Activated naive CD4-positive, alpha-beta T cell treated with anti-CD3 and anti-CD28 coated beads, Interleukin-2, amount 10 ng/mL, durations not matched to agents 7 days and 5 days (primary cell): Measurements from ENCODE around the gene RAB6B.

Source experiments
- CTCF ChIA-PET: fragments of 350-600 bp; sonication (Branson Sonifier 250); formaldehyde crosslinking; loops from one replicate; lab custom pipeline; 2021; ENCODE audit warnings: antibody characterized with exemption; lab: Charles Lee
- DNase-seq: peaks from one replicate; pipeline ENCODE4 v3.0.0-alpha.2; 2020
- H3K27ac Mint-ChIP-seq: one replicate; pipeline ENCODE4 v1.8.0; 2021; ENCODE audit warnings: mild to moderate bottlenecking, moderate library complexity, mixed read lengths
- H3K27me3 Mint-ChIP-seq: one replicate; pipeline ENCODE4 v1.8.0; 2021; ENCODE audit warnings: mild to moderate bottlenecking, mixed read lengths
- H3K36me3 Mint-ChIP-seq: one replicate; pipeline ENCODE4 v1.8.0; 2021; ENCODE audit warnings: mixed read lengths
- H3K4me1 Mint-ChIP-seq: one replicate; pipeline ENCODE4 v1.8.0; 2021; ENCODE audit warnings: mixed read lengths
- H3K4me3 Mint-ChIP-seq: one replicate; pipeline ENCODE4 v1.8.0; 2021; ENCODE audit warnings: mild to moderate bottlenecking, moderate library complexity, mixed read lengths
- H3K9me3 Mint-ChIP-seq: one replicate; pipeline ENCODE4 v1.8.0; 2021; ENCODE audit warnings: mixed read lengths

Gene RAB6B

GRCh38 chr3:133895208-133896001, at the start of gene RAB6B:
Gene RAB6B (minus strand): TSS chr3:133895882. CDS start chr3:133895466, 416 bp downstream.
- Mint-ChIP-seq H3K4me1 (peaks cover 4% of the 10 kb centered on the region), H3K36me3 (no peaks in the 10 kb centered on the region), H3K27ac (no peak within 1 kb of the TSS), H3K27me3 (peaks cover 79% of the 10 kb centered on the region), H3K9me3 (no peaks in the 10 kb centered on the region), H3K4me3 (peak within 1 kb of the TSS; percentile 54)
- no peak for DNase-seq
- CTCF ChIA-PET: no interaction called here

DNA sequence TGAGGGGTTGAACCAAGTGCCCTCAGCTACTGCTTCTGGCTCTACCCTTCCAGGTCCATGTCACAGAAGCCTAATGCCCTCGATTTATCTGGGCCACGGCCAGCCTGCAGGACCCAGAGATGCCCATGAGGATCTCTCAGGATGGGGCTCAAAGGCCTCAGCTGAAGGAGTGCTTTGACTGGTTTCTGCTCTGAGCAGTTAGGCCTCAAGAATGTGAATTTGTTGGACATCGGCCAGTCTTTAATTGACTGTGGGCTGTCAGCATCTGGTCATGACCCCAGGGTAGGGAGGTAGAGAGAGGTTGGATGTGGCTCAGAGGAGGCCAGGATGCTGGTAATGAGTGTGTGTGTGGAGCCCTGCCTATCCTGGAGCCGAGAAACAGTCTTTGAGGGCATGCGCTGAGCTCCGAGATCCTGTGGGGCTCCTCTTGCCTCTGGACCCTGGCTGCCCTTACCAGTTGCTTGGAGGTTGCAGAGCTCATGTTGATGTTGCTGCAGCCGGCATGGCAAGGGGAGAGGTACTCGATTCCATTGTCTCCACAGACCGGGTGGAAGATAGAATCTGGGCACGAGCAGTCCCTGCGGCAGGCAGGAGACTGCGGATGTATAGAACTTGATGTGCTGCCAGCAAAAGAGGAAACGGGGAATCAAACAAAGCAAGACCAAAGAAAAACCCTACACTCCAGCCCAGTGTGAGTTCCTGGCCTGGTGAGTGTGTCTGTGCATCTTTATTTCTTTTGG, 49.1 kb upstream of the RAB6B start:
- no peaks in the 10 kb centered on the region for H3K36me3 Mint-ChIP-seq
- H3K4me1 Mint-ChIP-seq: peaks cover 10% of the 10 kb centered on the region
- DNase-seq: no peak
- CTCF ChIA-PET: interaction anchor here (0.7 kb wide), 1 partner anchor 16 kb away, joined by 3 read pairs; no protein-coding TSS in a partner anchor
- H3K9me3 Mint-ChIP-seq: no peaks in the 10 kb centered on the region
- no peak overlapping the region for H3K27ac Mint-ChIP-seq
- peaks cover 29% of the 10 kb centered on the region for H3K27me3 Mint-ChIP-seq
- no peak overlapping the region for H3K4me3 Mint-ChIP-seq

- CTCF ChIA-PET: no interaction called here
- no peak overlapping the region for H3K27ac Mint-ChIP-seq
- peaks cover 30% of the 10 kb centered on the region for H3K27me3 Mint-ChIP-seq
Observed at GRCh38 chr3:133944181-133944580, 48.5 kb upstream of the RAB6B start.

GRCh38 chr3:133943639-133944141, 48.0 kb upstream of the RAB6B start:
- peaks cover 10% of the 10 kb centered on the region for H3K4me1 Mint-ChIP-seq
- H3K27ac Mint-ChIP-seq: no peak overlapping the region
- peaks cover 31% of the 10 kb centered on the region for H3K27me3 Mint-ChIP-seq
- H3K4me3 Mint-ChIP-seq: no peak overlapping the region
- CTCF ChIA-PET: no interaction called here
- no peak for DNase-seq
- no peaks in the 10 kb centered on the region for H3K9me3 Mint-ChIP-seq
- no peaks in the 10 kb centered on the region for H3K36me3 Mint-ChIP-seq

More at GRCh38 chr3:133944181-133944580, 48.5 kb upstream of the RAB6B start:
- Mint-ChIP-seq H3K4me3 (no peak overlapping the region), H3K4me1 (peaks cover 10% of the 10 kb centered on the region), H3K36me3 (no peaks in the 10 kb centered on the region), H3K9me3 (no peaks in the 10 kb centered on the region)
- DNase-seq: no peak

GRCh38 chr3:133943031-133943535, 47.4 kb upstream of the RAB6B start:
- H3K36me3 Mint-ChIP-seq: no peaks in the 10 kb centered on the region
- H3K4me3 Mint-ChIP-seq: no peak overlapping the region
- H3K4me1 Mint-ChIP-seq: peaks cover 10% of the 10 kb centered on the region
- no peak for DNase-seq
- CTCF ChIA-PET: no interaction called here
- H3K9me3 Mint-ChIP-seq: no peaks in the 10 kb centered on the region
- H3K27ac Mint-ChIP-seq: no peak overlapping the region
- H3K27me3 Mint-ChIP-seq: peaks cover 37% of the 10 kb centered on the region

GRCh38 chr3:133941415-133941821, 45.7 kb upstream of the RAB6B start:
- Mint-ChIP-seq H3K4me1 (peaks cover 8% of the 10 kb centered on the region), H3K36me3 (no peaks in the 10 kb centered on the region), H3K9me3 (no peaks in the 10 kb centered on the region), H3K27me3 (peaks cover 38% of the 10 kb centered on the region), H3K4me3 (no peak overlapping the region), H3K27ac (no peak overlapping the region)
- DNase-seq: no peak
- CTCF ChIA-PET: no interaction called here

GRCh38 chr3:133940536-133940935, 44.9 kb upstream of the RAB6B start:
- Mint-ChIP-seq H3K9me3 (no peaks in the 10 kb centered on the region), H3K4me3 (no peak overlapping the region), H3K27me3 (peaks cover 40% of the 10 kb centered on the region), H3K4me1 (peaks cover 6% of the 10 kb centered on the region), H3K36me3 (no peaks in the 10 kb centered on the region), H3K27ac (no peak overlapping the region)
- CTCF ChIA-PET: no interaction called here
- DNase-seq: no peak

DNA sequence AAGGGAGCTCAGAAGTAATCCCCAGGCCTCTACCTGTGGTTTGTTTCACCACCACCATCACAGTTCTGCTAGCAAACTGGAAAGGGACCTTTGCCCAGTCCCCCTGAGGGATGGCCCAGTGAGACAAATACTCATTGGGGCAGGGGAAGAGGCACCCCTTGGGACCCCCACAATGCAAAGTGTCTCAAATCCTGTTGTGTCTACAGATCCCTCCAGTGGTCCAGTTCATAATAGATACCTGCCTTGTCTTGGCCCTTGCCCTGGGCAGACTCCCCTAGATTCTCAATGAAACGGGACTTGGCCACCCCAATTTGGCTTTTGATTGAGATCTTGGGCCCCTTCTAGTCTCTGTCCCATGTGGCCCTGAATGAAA, 43.8 kb upstream of the RAB6B start:
- DNase-seq: no peak
- Mint-ChIP-seq H3K4me1 (peaks cover 6% of the 10 kb centered on the region), H3K36me3 (no peaks in the 10 kb centered on the region), H3K4me3 (no peak overlapping the region), H3K9me3 (no peaks in the 10 kb centered on the region), H3K27ac (no peak overlapping the region), H3K27me3 (peaks cover 40% of the 10 kb centered on the region)
- CTCF ChIA-PET: interaction anchor here (1.0 kb wide), 1 partner anchor 9 kb away, joined by 4 read pairs; no protein-coding TSS in a partner anchor

GRCh38 chr3:133938770-133939462, 43.2 kb upstream of the RAB6B start:
- H3K4me3 Mint-ChIP-seq: no peak overlapping the region
- CTCF ChIA-PET: interaction anchor here (1.0 kb wide), 1 partner anchor 8 kb away, joined by 4 read pairs; no protein-coding TSS in a partner anchor
- no peak for DNase-seq

GRCh38 chr3:133937756-133938601, 42.3 kb upstream of the RAB6B start:
- Mint-ChIP-seq H3K9me3 (no peaks in the 10 kb centered on the region), H3K27ac (no peak overlapping the region), H3K4me1 (peaks cover 6% of the 10 kb centered on the region), H3K36me3 (no peaks in the 10 kb centered on the region), H3K27me3 (peaks cover 39% of the 10 kb centered on the region), H3K4me3 (no peak overlapping the region)
- CTCF ChIA-PET: no interaction called here
- DNase-seq: no peak

More at GRCh38 chr3:133938770-133939462, 43.2 kb upstream of the RAB6B start:
- Mint-ChIP-seq H3K9me3 (no peaks in the 10 kb centered on the region), H3K36me3 (no peaks in the 10 kb centered on the region), H3K4me1 (peaks cover 6% of the 10 kb centered on the region), H3K27me3 (peaks cover 43% of the 10 kb centered on the region), H3K27ac (no peak overlapping the region)

DNA sequence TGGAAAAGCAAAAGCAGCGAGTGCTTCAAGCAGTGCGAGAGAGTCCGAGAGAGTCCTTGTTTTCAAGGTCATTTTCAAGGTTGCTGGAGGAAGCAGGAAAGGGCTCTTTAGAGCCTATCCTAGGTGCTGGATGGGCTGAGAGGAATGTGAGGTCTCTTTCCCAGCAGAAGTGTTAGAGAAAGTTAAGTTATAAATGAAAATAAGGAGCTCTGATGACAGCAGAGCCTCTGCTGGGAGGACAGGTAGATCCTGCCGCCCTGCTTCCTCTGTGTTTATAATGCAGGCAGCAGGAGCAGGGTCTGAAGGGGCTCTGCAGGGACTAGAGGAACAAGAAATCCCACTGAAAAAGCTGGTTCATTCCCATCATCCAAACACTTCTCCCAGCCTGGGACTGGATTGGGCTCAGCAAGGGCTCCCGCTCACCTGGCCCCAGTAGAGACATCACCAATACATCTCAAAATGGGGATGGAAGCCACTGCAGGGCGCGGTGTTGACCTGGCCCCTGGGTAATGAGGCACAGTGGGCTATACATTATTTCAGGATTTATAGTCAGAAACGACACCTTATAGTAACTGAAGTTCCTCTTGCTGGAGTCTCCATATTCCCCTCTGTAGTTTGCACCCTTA, 41.5 kb upstream of the RAB6B start:
- no peaks in the 10 kb centered on the region for H3K9me3 Mint-ChIP-seq
- H3K4me1 Mint-ChIP-seq: peaks cover under 1% of the 10 kb centered on the region

DNA sequence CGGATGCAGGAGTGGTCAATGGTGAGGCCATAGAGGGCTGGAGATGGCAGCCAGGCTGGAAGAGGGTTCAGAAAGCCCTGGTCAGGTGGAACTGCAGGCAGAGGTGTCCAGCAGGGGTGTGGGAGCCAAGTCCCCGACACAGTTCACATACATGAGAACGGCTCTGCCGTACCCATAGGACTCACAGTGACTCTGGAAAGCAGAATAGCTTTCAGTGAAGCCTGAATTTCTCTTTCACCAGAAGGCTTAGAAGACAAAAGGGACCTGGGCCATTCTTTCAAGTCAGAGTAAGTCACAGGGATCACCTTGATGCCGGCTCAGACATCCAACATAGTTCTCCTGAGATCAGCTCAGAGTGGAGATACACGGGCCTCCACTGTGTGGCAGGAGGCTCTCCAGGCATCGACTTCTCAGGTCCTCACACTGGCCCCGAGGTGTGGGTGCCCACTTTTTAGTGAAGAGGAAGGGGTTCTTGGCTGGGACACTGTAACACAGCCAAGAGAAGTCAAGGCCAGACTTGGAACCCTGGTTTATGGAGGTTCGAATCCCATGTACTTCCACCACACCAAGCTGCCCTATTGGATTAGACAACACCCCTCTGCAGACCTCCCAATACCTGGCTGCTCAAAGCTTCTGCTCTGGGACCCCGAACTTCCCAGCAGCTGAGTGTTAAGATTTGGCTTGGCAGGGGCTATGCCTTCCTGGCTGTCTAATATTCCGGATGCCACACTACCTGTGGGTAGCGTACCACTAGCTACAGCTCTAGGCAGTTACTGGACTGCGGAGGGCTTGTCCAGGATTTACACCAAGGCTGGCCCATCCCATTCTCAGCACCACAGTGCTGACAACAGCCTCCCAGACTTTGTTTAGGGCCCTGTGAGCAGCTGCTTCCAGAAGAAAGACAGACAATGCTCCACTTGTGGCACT, 40.4 kb upstream of the RAB6B start:
- CTCF ChIA-PET: interaction anchor here (0.5 kb wide), 1 partner anchor 214 kb away, joined by 4 read pairs; no protein-coding TSS in a partner anchor
- Mint-ChIP-seq H3K4me3 (no peak overlapping the region), H3K9me3 (no peaks in the 10 kb centered on the region), H3K27ac (no peak overlapping the region), H3K36me3 (no peaks in the 10 kb centered on the region), H3K4me1 (no peaks in the 10 kb centered on the region), H3K27me3 (peaks cover 31% of the 10 kb centered on the region)
- no peak for DNase-seq

More for the DNA sequence above, 41.5 kb upstream of the RAB6B start:
- Mint-ChIP-seq H3K4me3 (no peak overlapping the region), H3K36me3 (no peaks in the 10 kb centered on the region), H3K27me3 (peaks cover 32% of the 10 kb centered on the region), H3K27ac (no peak overlapping the region)
- DNase-seq: no peak
- CTCF ChIA-PET: no interaction called here
